Activated CD8-positive, alpha-beta T cell treated with anti-CD3 and anti-CD28 coated beads for 36 hours (primary cell): ENCODE results near the gene C11orf65. TPM values are rescaled to one million over a fixed set of nuclear protein-coding genes. Genes with fewer than 3 reads are reported as not detected.

Source experiments
- ATAC-seq: fragments of 200-7000 bp; cut with Tn5 transposase; one replicate; pipeline ENCODE4 v1.10.0; 2021; ENCODE audit warnings: mild to moderate bottlenecking, moderate library complexity
- CTCF ChIA-PET: fragments of 350-600 bp; sonication (Branson Sonifier 250); formaldehyde crosslinking; loops from one replicate; lab custom pipeline; 2021; ENCODE audit warnings: antibody characterized with exemption; lab: Charles Lee
- POLR2A ChIA-PET: fragments of 350-600 bp; sonication (Branson Sonifier 250); formaldehyde crosslinking; loops from one replicate; lab custom pipeline; 2021; ENCODE audit warnings: antibody characterized with exemption; lab: Charles Lee
- DNase-seq: peaks from one replicate; pipeline ENCODE4 v3.0.0-alpha.2; 2020
- H3K27ac Mint-ChIP-seq: one replicate; pipeline ENCODE4 v1.8.0; 2021; ENCODE audit warnings: mild to moderate bottlenecking, mixed read lengths
- H3K27me3 Mint-ChIP-seq: one replicate; pipeline ENCODE4 v1.8.0; 2021; ENCODE audit warnings: mixed read lengths
- H3K36me3 Mint-ChIP-seq: one replicate; pipeline ENCODE4 v1.8.0; 2021; ENCODE audit warnings: low read depth, mixed read lengths
- H3K4me1 Mint-ChIP-seq: one replicate; pipeline ENCODE4 v1.8.0; 2021; ENCODE audit warnings: low read depth, mixed read lengths
- H3K4me3 Mint-ChIP-seq: one replicate; pipeline ENCODE4 v1.8.0; 2021; ENCODE audit warnings: mild to moderate bottlenecking, moderate library complexity, mixed read lengths
- H3K9me3 Mint-ChIP-seq: one replicate; pipeline ENCODE4 v1.8.0; 2021; ENCODE audit warnings: mixed read lengths
- CTCF ChIP-seq: fragments of 200-600 bp; IDR thresholded peaks from one replicate; pipeline ENCODE4 v1.8.0; 2022; ENCODE audit warnings: antibody characterized with exemption, mild to moderate bottlenecking
- intact Hi-C: fragments of 100-400 bp; cut with micrococcal nuclease; formaldehyde crosslinking; loops from one replicate; pipeline ENCODE4 v1.10.0; 2022
- total RNA-seq, 2 experiments: library from RNA; stranded (reverse); gene quantifications; one replicate each; pipeline ENCODE4 v1.2.3, GENCODE V29; 2021

The C11orf65 gene
- total RNA-seq, 2 experiments from 2014 or later, result 1.1 to 2.3 TPM

- POLR2A ChIA-PET, result no interaction called here
Observed at GRCh38 chr11:108508653-108509593, 41.6 kb upstream of the C11orf65 start.

GRCh38 chr11:108501396-108501795 lies 34.1 kb upstream of the C11orf65 start:
- POLR2A ChIA-PET, result interaction anchor here (0.7 kb wide), 1 partner anchor 163 kb away, joined by 3 read pairs; no protein-coding TSS in a partner anchor
- Mint-ChIP-seq H3K4me1 (peaks cover 12% of the 10 kb centered on the region), H3K4me3 (no peak overlapping the region), H3K9me3 (no peaks in the 10 kb centered on the region), H3K27me3 (no peaks in the 10 kb centered on the region), H3K27ac (no peak overlapping the region), H3K36me3 (peaks cover 3% of the 10 kb centered on the region)
- intact Hi-C loops, result no loop called here
- DNase-seq, result no peak
- CTCF ChIA-PET, result no interaction called here
- TF ChIP-seq CTCF, result no peak
- ATAC-seq, result no peak

More at GRCh38 chr11:108508653-108509593, 41.6 kb upstream of the C11orf65 start:
- ATAC-seq (no peak), DNase-seq (no peak)
- TF ChIP-seq CTCF, result no peak
- Mint-ChIP-seq H3K27ac (no peak overlapping the region), H3K4me1 (no peaks in the 10 kb centered on the region), H3K27me3 (no peaks in the 10 kb centered on the region), H3K4me3 (no peak overlapping the region), H3K36me3 (peaks cover 2% of the 10 kb centered on the region), H3K9me3 (no peaks in the 10 kb centered on the region)
- intact Hi-C loops, result no loop called here
- CTCF ChIA-PET, result no interaction called here

GRCh38 chr11:108500721-108501120 lies 33.4 kb upstream of the C11orf65 start:
- Mint-ChIP-seq H3K9me3 (no peaks in the 10 kb centered on the region), H3K36me3 (peaks cover 3% of the 10 kb centered on the region), H3K4me3 (no peak overlapping the region), H3K27me3 (no peaks in the 10 kb centered on the region), H3K4me1 (peaks cover 14% of the 10 kb centered on the region), H3K27ac (no peak overlapping the region)
- CTCF ChIA-PET, result no interaction called here
- DNase-seq, result no peak
- intact Hi-C loops, result no loop called here
- no peak for ATAC-seq
- no peak for TF ChIP-seq CTCF
- POLR2A ChIA-PET, result no interaction called here

GRCh38 chr11:108500169-108500568 lies 32.8 kb upstream of the C11orf65 start:
- Mint-ChIP-seq H3K4me1 (peaks cover 16% of the 10 kb centered on the region), H3K4me3 (no peak overlapping the region), H3K27me3 (no peaks in the 10 kb centered on the region), H3K27ac (no peak overlapping the region), H3K36me3 (peaks cover 4% of the 10 kb centered on the region), H3K9me3 (no peaks in the 10 kb centered on the region)
- no peak for TF ChIP-seq CTCF
- intact Hi-C loops, result no loop called here
- no peak for DNase-seq
- POLR2A ChIA-PET, result no interaction called here
- CTCF ChIA-PET, result no interaction called here
- no peak for ATAC-seq
